Keratinocyte (primary cell): ENCODE measurements around the gene METAP1D. TPM values are rescaled to one million over a fixed set of nuclear protein-coding genes. Genes with fewer than 3 reads are reported as not detected.

ENCODE experiments used
- DNase-seq: peaks from one replicate; pipeline ENCODE4 v3.0.0-alpha.2; 2011; ENCODE audit warnings: low read depth, missing footprints, low spot score
- FAIRE-seq: peaks from 2 replicates; lab custom pipeline; 2011; peaks lifted over from hg19 to GRCh38; lab: Jason Lieb, UNC
- H2AFZ ChIP-seq: 2 replicates; pipeline ENCODE4 v1.6.0; 2012; ENCODE audit warnings: low read length, control low read depth, inconsistent platforms; ENCODE audit not compliant: control insufficient read depth
- H3K27ac ChIP-seq: 2 replicates; pipeline ENCODE4 v1.5.1; 2011; ENCODE audit warnings: low read length; ENCODE audit not compliant: control insufficient read depth, insufficient read depth
- H3K27me3 ChIP-seq: 3 replicates; pipeline ENCODE4 v1.6.0; 2011; ENCODE audit warnings: low read length; ENCODE audit not compliant: control insufficient read depth, insufficient read depth; ENCODE audit errors: extremely low read depth
- H3K36me3 ChIP-seq, 2 experiments: 2 replicates in 1 of 2; 3 replicates in 1 of 2; pipeline ENCODE4 v1.5.1; 2011; ENCODE audit warnings: low read length in 2 of 2, mild to moderate bottlenecking in 1 of 2; ENCODE audit not compliant: control insufficient read depth in 2 of 2, insufficient read depth in 2 of 2; ENCODE audit errors: extremely low read depth in 1 of 2
- H3K4me1 ChIP-seq: 3 replicates; pipeline ENCODE4 v1.5.1; 2011; ENCODE audit warnings: low read length; ENCODE audit not compliant: control insufficient read depth, insufficient read depth; ENCODE audit errors: extremely low read depth
- H3K4me2 ChIP-seq: 3 replicates; pipeline ENCODE4 v1.6.0; 2011; ENCODE audit warnings: low read depth, low read length; ENCODE audit not compliant: control insufficient read depth, insufficient read depth; ENCODE audit errors: extremely low read depth
- H3K4me3 ChIP-seq, 3 experiments: fragments of 200-600 bp in 1 of 3; sonication (generic) in 1 of 3; 2 replicates in 2 of 3; 3 replicates in 1 of 3; pipeline ENCODE4 v1.5.1; 2011 to 2016; ENCODE audit warnings: low read length in 3 of 3, mild to moderate bottlenecking in 3 of 3, control low read depth in 2 of 3, inconsistent platforms in 1 of 3, low read depth in 1 of 3, mixed read lengths in 1 of 3, mixed run types in 1 of 3, moderate library complexity in 1 of 3; ENCODE audit not compliant: control insufficient read depth in 2 of 3, insufficient read depth in 2 of 3; ENCODE audit errors: extremely low read depth in 1 of 3
- H3K79me2 ChIP-seq: 2 replicates; pipeline ENCODE4 v1.6.0; 2012; ENCODE audit warnings: low read length; ENCODE audit not compliant: control insufficient read depth, insufficient read depth
- H3K9ac ChIP-seq: 3 replicates; pipeline ENCODE4 v1.6.0; 2011; ENCODE audit warnings: low read length; ENCODE audit not compliant: control insufficient read depth, insufficient read depth; ENCODE audit errors: extremely low read depth
- H3K9me1 ChIP-seq: 3 replicates; pipeline ENCODE4 v1.6.0; 2011; ENCODE audit warnings: low read length; ENCODE audit not compliant: control insufficient read depth, insufficient read depth; ENCODE audit errors: extremely low read depth
- H3K9me3 ChIP-seq: 2 replicates; pipeline ENCODE4 v1.5.1; 2012; ENCODE audit warnings: low read depth, low read length; ENCODE audit not compliant: control insufficient read depth
- H4K20me1 ChIP-seq: 3 replicates; pipeline ENCODE4 v1.6.0; 2011; ENCODE audit warnings: low read length; ENCODE audit not compliant: control insufficient read depth, insufficient read depth; ENCODE audit errors: extremely low read depth
- CTCF ChIP-seq, 3 experiments: IDR thresholded peaks in 1 of 3; conservative IDR thresholded peaks in 1 of 3; optimal IDR thresholded peaks in 1 of 3; 2 replicates in 2 of 3; 3 replicates in 1 of 3; pipeline versions ENCODE3 to v1.5.1; 2011; ENCODE audit warnings: low read length in 3 of 3, mild to moderate bottlenecking in 3 of 3, moderate library complexity in 2 of 3, control low read depth in 1 of 3, inconsistent platforms in 1 of 3; ENCODE audit not compliant: insufficient read depth in 2 of 3; ENCODE audit errors: extremely low read depth in 1 of 3
- EZH2 ChIP-seq: IDR thresholded peaks from one replicate; pipeline ENCODE4 v1.6.1; 2012; ENCODE audit warnings: inconsistent platforms, mild to moderate bottlenecking, low read length, moderate library complexity
- dilution Hi-C: fragments of 300-500 bp; cut with MboI; formaldehyde crosslinking; loops from one replicate; pipeline ENCODE4 v1.7.0; 2020; ENCODE audit warnings: low sequenced_read_pairs; ENCODE audit not compliant: extremely low pct_ligation_motif_present
- polyA plus RNA-seq, 5 experiments: library from polyadenylated mRNA; depleted of rRNA in 3 of 5; stranded (reverse) in 3 of 5; stranded (forward) in 1 of 5; unstranded in 1 of 5; fragments of >200 nt; gene quantifications; 1 replicate in 1 of 5; 2 replicates in 3 of 5; 3 replicates in 1 of 5; pipeline versions ENCODE4 v1.2.1 to v1.2.3, GENCODE V29; 2011 to 2012; ENCODE audit warnings: missing spikeins in 2 of 5, low read depth in 1 of 5, low replicate concordance in 1 of 5

Gene METAP1D
- polyA plus RNA-seq, 1 donor (not counting 4 experiments of a cell fraction or from before 2014, with no cell fraction given), result 5.1 TPM

- Histone ChIP-seq H3K9ac (peak overlapping the region; percentile 75), H3K4me2 (peak overlapping the region; percentile 87), H3K27ac (no peak overlapping the region), H3K9me3 (no peaks in the 10 kb centered on the region), H4K20me1 (no peaks in the 10 kb centered on the region), H3K4me1 (peaks cover 34% of the 10 kb centered on the region), H2AFZ (peak overlapping the region; percentile 96), H3K9me1 (no peaks in the 10 kb centered on the region), H3K27me3 (peaks cover 89% of the 10 kb centered on the region), H3K4me3 (peak overlapping the region; percentile 44 to 75 (median 69)), H3K36me3 (no peaks in the 10 kb centered on the region), H3K79me2 (no peaks in the 10 kb centered on the region)
- DNase-seq (no peak), FAIRE-seq (no peak)
- TF ChIP-seq CTCF (optimal IDR thresholded peaks at IDR 0.05 in 1 of 3, IDR thresholded peaks at IDR 0.05 in 1 of 3, conservative IDR thresholded peaks at IDR 0.05 in 1 of 3; ENCODE audit: extremely low read depth in 1 of 3, insufficient read depth in 2 of 3, low read length in 3 of 3), result peak; percentile 8 to 55 (median 29)
- peak; percentile 64 for TF ChIP-seq EZH2
- dilution Hi-C loops, result no loop called here
Measured at GRCh38 chr2:172086241-172087206, 86.8 kb downstream of the METAP1D start.

- H4K20me1 ChIP-seq, result no peaks in the 10 kb centered on the region
- no peak for TF ChIP-seq CTCF (optimal IDR thresholded peaks at IDR 0.05 in 1 of 3, IDR thresholded peaks at IDR 0.05 in 1 of 3, conservative IDR thresholded peaks at IDR 0.05 in 1 of 3; ENCODE audit: extremely low read depth in 1 of 3, insufficient read depth in 2 of 3, low read length in 3 of 3)
- peak; percentile 2 for TF ChIP-seq EZH2
- DNase-seq (no peak), FAIRE-seq (no peak)
- peaks cover 89% of the 10 kb centered on the region for H3K27me3 ChIP-seq
- H3K4me1 ChIP-seq, result peaks cover 34% of the 10 kb centered on the region
- H3K36me3 ChIP-seq, result no peaks in the 10 kb centered on the region
- H3K9ac ChIP-seq, result peak overlapping the region; percentile 50
- dilution Hi-C loops, result no loop called here
- H2AFZ ChIP-seq, result no peak overlapping the region
- H3K27ac ChIP-seq, result no peak overlapping the region
- H3K9me1 ChIP-seq, result no peaks in the 10 kb centered on the region
- no peaks in the 10 kb centered on the region for H3K9me3 ChIP-seq
- peak overlapping the region; percentile 87 for H3K4me2 ChIP-seq
- no peaks in the 10 kb centered on the region for H3K79me2 ChIP-seq
- H3K4me3 ChIP-seq, result peak overlapping the region in 2 of 3 experiments; percentile 2 to 69
Measured at GRCh38 chr2:172087207-172087779, 87.5 kb downstream of the METAP1D start.
